H9 (cell line): ENCODE results near the gene ADGRL3. TPM values are rescaled to one million over a fixed set of nuclear protein-coding genes. Genes with fewer than 3 reads are reported as not detected.

ENCODE experiments used
- DNase-seq: peaks from one replicate; pipeline ENCODE4 v3.0.0-alpha.2; 2017
- H2AFZ ChIP-seq: one replicate; pipeline ENCODE4 v1.6.1; 2013; ENCODE audit warnings: mild to moderate bottlenecking, low read length, control low read depth, moderate library complexity
- H2AK5ac ChIP-seq: 2 replicates; pipeline ENCODE4 v1.6.1; 2013; ENCODE audit warnings: low read length, control low read depth, mixed read lengths; ENCODE audit not compliant: insufficient read length
- H2BK120ac ChIP-seq: one replicate; pipeline ENCODE4 v1.6.1; 2013; ENCODE audit warnings: low read depth, mild to moderate bottlenecking, low read length, control low read depth, inconsistent platforms; ENCODE audit not compliant: poor library complexity, severe bottlenecking
- H2BK12ac ChIP-seq: 2 replicates; pipeline ENCODE4 v1.6.1; 2013; ENCODE audit warnings: low read length, control low read depth, mixed read lengths, low read depth; ENCODE audit not compliant: insufficient read length
- H2BK15ac ChIP-seq: 2 replicates; pipeline ENCODE4 v1.6.1; 2013; ENCODE audit warnings: low read depth, low read length, control low read depth
- H2BK20ac ChIP-seq: one replicate; pipeline ENCODE4 v1.6.1; 2013; ENCODE audit warnings: low read depth, mild to moderate bottlenecking, low read length, control low read depth, inconsistent platforms; ENCODE audit not compliant: poor library complexity, severe bottlenecking
- H2BK5ac ChIP-seq: 2 replicates; pipeline ENCODE4 v1.6.1; 2013; ENCODE audit warnings: low read length, control low read depth, mixed read lengths; ENCODE audit not compliant: insufficient read length
- H3K14ac ChIP-seq: 2 replicates; pipeline ENCODE4 v1.6.1; 2013; ENCODE audit warnings: low read length, control low read depth; ENCODE audit not compliant: insufficient read depth
- H3K18ac ChIP-seq: 2 replicates; pipeline ENCODE4 v1.6.1; 2013; ENCODE audit warnings: low read depth, mild to moderate bottlenecking, mixed read lengths, low read length, control low read depth; ENCODE audit not compliant: insufficient read length
- H3K23ac ChIP-seq: 2 replicates; pipeline ENCODE4 v1.6.1; 2013; ENCODE audit warnings: low read length, control low read depth, mixed read lengths, low read depth; ENCODE audit not compliant: insufficient read length
- H3K23me2 ChIP-seq: 2 replicates; pipeline ENCODE4 v1.6.1; 2013; ENCODE audit warnings: low read depth, mild to moderate bottlenecking, mixed read lengths, low read length, control low read depth; ENCODE audit not compliant: insufficient read length, poor library complexity, severe bottlenecking
- H3K27ac ChIP-seq: 2 replicates; pipeline ENCODE4 v1.5.1; 2013; ENCODE audit warnings: low read length, control low read depth, mixed read lengths, low read depth; ENCODE audit not compliant: insufficient read length
- H3K27me3 ChIP-seq: 2 replicates; pipeline ENCODE4 v1.6.1; 2013; ENCODE audit warnings: low read length, control low read depth, inconsistent platforms; ENCODE audit not compliant: insufficient read depth
- H3K4ac ChIP-seq: 2 replicates; pipeline ENCODE4 v1.6.1; 2013; ENCODE audit warnings: low read depth, mild to moderate bottlenecking, control low read depth, inconsistent platforms, low read length, moderate library complexity
- H3K4me1 ChIP-seq: 2 replicates; pipeline ENCODE4 v1.6.1; 2013; ENCODE audit warnings: low read length, control low read depth, inconsistent platforms; ENCODE audit not compliant: insufficient read depth
- H3K4me2 ChIP-seq: 2 replicates; pipeline ENCODE4 v1.6.1; 2013; ENCODE audit warnings: low read length, control low read depth, mixed read lengths; ENCODE audit not compliant: insufficient read length, insufficient read depth
- H3K56ac ChIP-seq: 2 replicates; pipeline ENCODE4 v1.6.1; 2013; ENCODE audit warnings: low read depth, mild to moderate bottlenecking, mixed read lengths, low read length, control low read depth; ENCODE audit not compliant: insufficient read length
- H3K79me1 ChIP-seq: 2 replicates; pipeline ENCODE4 v1.6.1; 2013; ENCODE audit warnings: low read depth, mild to moderate bottlenecking, moderate library complexity, low read length, control low read depth, inconsistent platforms; ENCODE audit not compliant: insufficient read depth, poor library complexity, severe bottlenecking
- H3K79me2 ChIP-seq: 2 replicates; pipeline ENCODE4 v1.6.1; 2013; ENCODE audit warnings: low read length, control low read depth, inconsistent platforms; ENCODE audit not compliant: insufficient read depth
- H3K9ac ChIP-seq: 2 replicates; pipeline ENCODE4 v1.6.1; 2013; ENCODE audit warnings: low read length, control low read depth, mixed read lengths; ENCODE audit not compliant: insufficient read length; ENCODE audit errors: extremely low read depth
- H3K9me3 ChIP-seq: one replicate; pipeline ENCODE4 v1.6.1; 2013; ENCODE audit warnings: low read depth, low read length, inconsistent platforms; ENCODE audit not compliant: control insufficient read depth
- H3T11ph ChIP-seq: one replicate; pipeline ENCODE4 v1.6.1; 2013; ENCODE audit warnings: mild to moderate bottlenecking, low read length, control low read depth, inconsistent platforms
- H4K20me1 ChIP-seq: one replicate; pipeline ENCODE4 v1.6.1; 2013; ENCODE audit not compliant: control insufficient read depth, insufficient read length, insufficient read depth
- H4K5ac ChIP-seq: 2 replicates; pipeline ENCODE4 v1.6.1; 2013; ENCODE audit warnings: low read depth, mild to moderate bottlenecking, mixed read lengths, low read length, control low read depth; ENCODE audit not compliant: insufficient read length
- H4K8ac ChIP-seq: replicated peaks from 2 replicates; pipeline ENCODE4 v1.6.1; 2013; ENCODE audit warnings: low read length, control low read depth, mixed read lengths, low read depth; ENCODE audit not compliant: insufficient read length
- H4K91ac ChIP-seq: 2 replicates; pipeline ENCODE4 v1.6.1; 2013; ENCODE audit warnings: low read depth, mild to moderate bottlenecking, moderate library complexity, mixed read lengths, low read length, control low read depth; ENCODE audit not compliant: insufficient read length
- H3K27ac Mint-ChIP-seq, 3 experiments: 2 replicates in 2 of 3; 3 replicates in 1 of 3; pipeline ENCODE4 v1.8.0; 2020 to 2021; ENCODE audit warnings: mixed read lengths in 3 of 3, mild to moderate bottlenecking in 1 of 3, moderate library complexity in 1 of 3
- H3K27me3 Mint-ChIP-seq: 2 replicates; pipeline ENCODE4 v1.8.0; 2021; ENCODE audit warnings: low read depth, mild to moderate bottlenecking, moderate library complexity, mixed read lengths
- H3K36me3 Mint-ChIP-seq, 3 experiments: 2 replicates in 2 of 3; 3 replicates in 1 of 3; pipeline ENCODE4 v1.8.0; 2020 to 2021; ENCODE audit warnings: low read depth in 3 of 3, mixed read lengths in 3 of 3; ENCODE audit not compliant: insufficient read depth in 1 of 3
- H3K4me1 Mint-ChIP-seq, 2 experiments: 2 replicates each; pipeline ENCODE4 v1.8.0; 2020; ENCODE audit warnings: mixed read lengths in 2 of 2
- H3K4me3 Mint-ChIP-seq, 2 experiments: 2 replicates in 1 of 2; 3 replicates in 1 of 2; pipeline ENCODE4 v1.8.0; 2020 to 2021; ENCODE audit warnings: mild to moderate bottlenecking in 2 of 2, mixed read lengths in 2 of 2, moderate library complexity in 1 of 2
- H3K9me3 Mint-ChIP-seq, 2 experiments: 2 replicates in 1 of 2; 3 replicates in 1 of 2; pipeline ENCODE4 v1.8.0; 2020; ENCODE audit warnings: mild to moderate bottlenecking in 2 of 2, mixed read lengths in 2 of 2, moderate library complexity in 1 of 2
- CTCF ChIP-seq: fragments of 200-600 bp; sonication (generic); conservative IDR thresholded peaks from 3 replicates; pipeline ENCODE4 v1.8.0; 2021; ENCODE audit warnings: antibody characterized with exemption, mild to moderate bottlenecking
- whole genome bisulfite sequencing: extraction: QIAGEN DNeasy Blood & Tissue Kit; methylation state at CpG from one replicate; pipeline ENCODE4 v1.1.7; 2013; ENCODE audit warnings: missing lambda C conversion rate, low lambda C conversion rate, mixed read lengths; ENCODE audit not compliant: insufficient read length; ENCODE audit errors: extremely low coverage; 5-methylcytosine and 5-hydroxymethylcytosine counted together
- total RNA-seq: library from RNA; stranded (reverse); gene quantifications from 2 replicates; pipeline ENCODE4 v1.2.1, GENCODE V29; 2021

ADGRL3 gene
- total RNA-seq, 1 experiment from 2014 or later, result 5.9 TPM

- Histone ChIP-seq H3K18ac (no peak overlapping the region), H4K5ac (no peak overlapping the region), H3K27me3 (no peaks in the 10 kb centered on the region), H3K9ac (no peak overlapping the region), H2BK120ac (no peak overlapping the region), H3K23me2 (no peaks in the 10 kb centered on the region), H3K27ac (no peak overlapping the region), H3T11ph (no peak overlapping the region), H3K79me1 (no peaks in the 10 kb centered on the region), H2AK5ac (no peak overlapping the region), H3K79me2 (no peaks in the 10 kb centered on the region), H3K9me3 (no peaks in the 10 kb centered on the region), H4K20me1 (no peaks in the 10 kb centered on the region), H2BK12ac (no peak overlapping the region), H3K4ac (no peak overlapping the region), H3K14ac (no peak overlapping the region), H4K91ac (no peak overlapping the region), H2AFZ (no peak overlapping the region), H3K56ac (no peak overlapping the region), H3K23ac (no peak overlapping the region), H2BK5ac (no peak overlapping the region), H2BK20ac (no peak overlapping the region), H4K8ac (no peak overlapping the region), H2BK15ac (no peak overlapping the region), H3K4me2 (no peak overlapping the region), H3K4me1 (peaks cover 16% of the 10 kb centered on the region; the same call in 1 of the 2 replicates)
- Mint-ChIP-seq H3K27me3 (peaks cover 39% of the 10 kb centered on the region), H3K9me3 (peaks cover 0 to 3% of the 10 kb centered on the region in 2 experiments; a peak in 2 of 5 replicates), H3K4me3 (no peak overlapping the region), H3K27ac (no peak overlapping the region), H3K4me1 (peaks cover 36 to 44% of the 10 kb centered on the region in 2 experiments), H3K36me3 (peaks cover 0 to 4% (median 2%) of the 10 kb centered on the region in 3 experiments; a peak in 2 of 7 replicates)
- WGBS, result no CpG with 5 or more reads among the region's 2 CpGs
- no peak for DNase-seq
- TF ChIP-seq CTCF, result no peak
These were observed 189.5 kb downstream of the ADGRL3 start for GRCh38 chr4:61389640-61390039.
